IMR-90 (cell line): ENCODE results near the gene SBF1.

Experiments
- CEBPB ChIP-seq: IDR thresholded peaks from 2 replicates; pipeline ENCODE4 v1.6.1; 2012; ENCODE audit warnings: low read depth, low read length, improper control_type of control experiment
- MAFK ChIP-seq: IDR thresholded peaks from 2 replicates; pipeline ENCODE4 v1.6.1; 2012; ENCODE audit warnings: low read depth, low read length, improper control_type of control experiment
- TF ChIP-seq, protein P1 (sequence below): conservative IDR thresholded peaks from 2 replicates; pipeline ENCODE4 v1.5.1; 2012; ENCODE audit warnings: mild to moderate bottlenecking, low read depth, low read length, improper control_type of control experiment

DNA sequence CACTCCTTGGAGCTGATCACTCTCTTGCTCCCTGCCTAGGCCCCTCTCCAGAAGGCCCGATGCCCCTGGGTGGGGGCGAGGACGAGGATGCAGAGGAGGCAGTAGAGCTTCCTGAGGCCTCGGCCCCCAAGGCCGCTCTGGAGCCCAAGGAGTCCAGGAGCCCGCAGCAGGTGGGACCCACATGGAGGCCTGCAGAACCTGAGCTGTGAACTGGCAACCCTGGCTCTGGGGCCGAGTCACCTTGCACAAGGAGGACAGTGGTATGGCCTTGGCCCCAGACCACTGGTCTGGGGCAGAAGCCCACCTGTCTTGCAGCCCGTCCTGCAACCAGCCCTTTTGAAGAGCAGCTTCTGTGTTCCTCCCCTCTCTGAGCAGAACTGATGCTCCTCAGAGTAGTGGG lies 44.3 kb upstream of the SBF1 start:
- TF ChIP-seq MAFK (no peak), CEBPB (no peak)
- TF ChIP-seq, protein P1, sequence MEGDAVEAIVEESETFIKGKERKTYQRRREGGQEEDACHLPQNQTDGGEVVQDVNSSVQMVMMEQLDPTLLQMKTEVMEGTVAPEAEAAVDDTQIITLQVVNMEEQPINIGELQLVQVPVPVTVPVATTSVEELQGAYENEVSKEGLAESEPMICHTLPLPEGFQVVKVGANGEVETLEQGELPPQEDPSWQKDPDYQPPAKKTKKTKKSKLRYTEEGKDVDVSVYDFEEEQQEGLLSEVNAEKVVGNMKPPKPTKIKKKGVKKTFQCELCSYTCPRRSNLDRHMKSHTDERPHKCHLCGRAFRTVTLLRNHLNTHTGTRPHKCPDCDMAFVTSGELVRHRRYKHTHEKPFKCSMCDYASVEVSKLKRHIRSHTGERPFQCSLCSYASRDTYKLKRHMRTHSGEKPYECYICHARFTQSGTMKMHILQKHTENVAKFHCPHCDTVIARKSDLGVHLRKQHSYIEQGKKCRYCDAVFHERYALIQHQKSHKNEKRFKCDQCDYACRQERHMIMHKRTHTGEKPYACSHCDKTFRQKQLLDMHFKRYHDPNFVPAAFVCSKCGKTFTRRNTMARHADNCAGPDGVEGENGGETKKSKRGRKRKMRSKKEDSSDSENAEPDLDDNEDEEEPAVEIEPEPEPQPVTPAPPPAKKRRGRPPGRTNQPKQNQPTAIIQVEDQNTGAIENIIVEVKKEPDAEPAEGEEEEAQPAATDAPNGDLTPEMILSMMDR = no peak
